Fibroblast of lung (primary cell): ENCODE results near the gene KLRF2. TPM values are rescaled to one million over a fixed set of nuclear protein-coding genes. Genes with fewer than 3 reads are reported as not detected.

Experiments
- DNase-seq, 2 donors: peaks; one replicate each; pipeline versions ENCODE4 v3.0.0 to v3.0.0-alpha.2; 2010; ENCODE audit warnings: low read depth in 2 of 2
- H2AFZ ChIP-seq: 2 replicates; pipeline ENCODE4 v1.5.1; 2012; ENCODE audit warnings: low read length, control low read depth, inconsistent platforms
- H3K27ac ChIP-seq: 2 replicates; pipeline ENCODE4 v1.5.1; 2011; ENCODE audit warnings: low read length, control low read depth; ENCODE audit not compliant: insufficient read depth
- H3K27me3 ChIP-seq: 2 replicates; pipeline ENCODE4 v1.5.1; 2011; ENCODE audit warnings: mild to moderate bottlenecking, low read length; ENCODE audit not compliant: control insufficient read depth, insufficient read depth
- H3K36me3 ChIP-seq: 2 replicates; pipeline ENCODE4 v1.5.1; 2011; ENCODE audit warnings: low read length; ENCODE audit not compliant: control insufficient read depth, insufficient read depth
- H3K4me1 ChIP-seq: 2 replicates; pipeline ENCODE4 v1.5.1; 2011; ENCODE audit warnings: low read length; ENCODE audit not compliant: control insufficient read depth, insufficient read depth; ENCODE audit errors: extremely low read depth
- H3K4me2 ChIP-seq: 2 replicates; pipeline ENCODE4 v1.5.1; 2011; ENCODE audit warnings: low read length, control low read depth; ENCODE audit not compliant: insufficient read depth; ENCODE audit errors: extremely low read depth
- H3K4me3 ChIP-seq, 4 experiments: fragments of 200-600 bp in 1 of 4; sonication (generic) in 1 of 4; replicated peaks in 1 of 4; 2 replicates each; pipeline ENCODE4 v1.5.1; 2011 to 2016; ENCODE audit warnings: low read length in 4 of 4, low read depth in 3 of 4, mild to moderate bottlenecking in 3 of 4, control low read depth in 2 of 4, inconsistent platforms in 1 of 4, mixed read lengths in 1 of 4; ENCODE audit not compliant: insufficient read depth in 1 of 4; ENCODE audit errors: control extremely low read depth in 1 of 4
- H3K79me2 ChIP-seq: 2 replicates; pipeline ENCODE4 v1.5.1; 2012; ENCODE audit warnings: mild to moderate bottlenecking, low read length, inconsistent platforms; ENCODE audit not compliant: control insufficient read depth, insufficient read depth
- H3K9ac ChIP-seq: 2 replicates; pipeline ENCODE4 v1.5.1; 2011; ENCODE audit warnings: mild to moderate bottlenecking, low read length, control low read depth; ENCODE audit not compliant: insufficient read depth
- H3K9me3 ChIP-seq: 2 replicates; pipeline ENCODE4 v1.5.1; 2012; ENCODE audit warnings: low read depth, low read length; ENCODE audit not compliant: control insufficient read depth, insufficient read depth
- H4K20me1 ChIP-seq: 2 replicates; pipeline ENCODE4 v1.5.1; 2011; ENCODE audit warnings: low read length; ENCODE audit not compliant: control insufficient read depth, insufficient read depth; ENCODE audit errors: extremely low read depth
- EZH2 ChIP-seq: IDR thresholded peaks from 2 replicates; pipeline ENCODE4 v1.5.1; 2012; ENCODE audit warnings: low read length, control low read depth, mild to moderate bottlenecking; ENCODE audit errors: missing control alignments
- polyA plus RNA-seq, 2 donors: library from polyadenylated mRNA; depleted of rRNA in 1 of 2; stranded (reverse) in 1 of 2; unstranded in 1 of 2; fragments of >200 nt; gene quantifications; 2 replicates each; pipeline ENCODE4 v1.2.1, GENCODE V29; 2011 to 2012; ENCODE audit warnings: missing spikeins in 1 of 2
- total RNA-seq: library from RNA; depleted of rRNA; stranded (reverse); fragments of >200 nt; gene quantifications from 2 replicates; pipeline ENCODE4 v1.2.1, GENCODE V29; 2014
- TF ChIP-seq, protein P1 (sequence below), 2 donors: IDR thresholded peaks in 1 of 2; conservative IDR thresholded peaks in 1 of 2; 1 replicate in 1 of 2; 2 replicates in 1 of 2; pipeline ENCODE4 v1.5.1; 2011 to 2012; ENCODE audit warnings: low read length in 2 of 2, control low read depth in 1 of 2, inconsistent platforms in 1 of 2, low read depth in 1 of 2, mild to moderate bottlenecking in 1 of 2

Gene KLRF2
- total and polyA plus RNA-seq, 2 donors (not counting 1 experiment from before 2014, with no cell fraction given), result not detected

DNA sequence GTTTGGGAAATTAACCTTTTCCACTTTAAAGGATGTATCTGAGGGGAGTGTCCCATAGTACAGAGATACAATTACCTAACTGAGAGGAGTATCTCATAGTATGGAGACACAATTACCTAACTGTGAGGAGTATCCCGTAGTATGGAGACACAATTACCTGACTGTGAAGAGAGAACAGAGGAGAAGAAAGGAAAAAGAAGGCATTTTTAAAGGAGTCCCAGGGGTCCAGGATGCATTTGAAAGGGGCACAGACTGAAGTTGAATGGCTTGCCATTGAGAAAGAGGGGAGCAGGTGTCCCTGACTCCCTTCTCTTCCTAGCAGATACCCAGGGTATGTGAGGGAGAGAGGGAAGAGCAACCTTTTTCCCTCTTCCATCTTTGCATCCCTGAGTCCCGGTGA is 17.9 kb downstream of the KLRF2 start:
- Histone ChIP-seq H3K4me2 (no peak overlapping the region), H4K20me1 (no peaks in the 10 kb centered on the region), H3K4me1 (no peaks in the 10 kb centered on the region), H3K27ac (no peak overlapping the region), H3K4me3 (no peak overlapping the region), H2AFZ (no peak overlapping the region), H3K36me3 (no peaks in the 10 kb centered on the region), H3K27me3 (no peaks in the 10 kb centered on the region), H3K79me2 (no peaks in the 10 kb centered on the region), H3K9ac (no peak overlapping the region), H3K9me3 (no peaks in the 10 kb centered on the region)
- TF ChIP-seq, protein P1, sequence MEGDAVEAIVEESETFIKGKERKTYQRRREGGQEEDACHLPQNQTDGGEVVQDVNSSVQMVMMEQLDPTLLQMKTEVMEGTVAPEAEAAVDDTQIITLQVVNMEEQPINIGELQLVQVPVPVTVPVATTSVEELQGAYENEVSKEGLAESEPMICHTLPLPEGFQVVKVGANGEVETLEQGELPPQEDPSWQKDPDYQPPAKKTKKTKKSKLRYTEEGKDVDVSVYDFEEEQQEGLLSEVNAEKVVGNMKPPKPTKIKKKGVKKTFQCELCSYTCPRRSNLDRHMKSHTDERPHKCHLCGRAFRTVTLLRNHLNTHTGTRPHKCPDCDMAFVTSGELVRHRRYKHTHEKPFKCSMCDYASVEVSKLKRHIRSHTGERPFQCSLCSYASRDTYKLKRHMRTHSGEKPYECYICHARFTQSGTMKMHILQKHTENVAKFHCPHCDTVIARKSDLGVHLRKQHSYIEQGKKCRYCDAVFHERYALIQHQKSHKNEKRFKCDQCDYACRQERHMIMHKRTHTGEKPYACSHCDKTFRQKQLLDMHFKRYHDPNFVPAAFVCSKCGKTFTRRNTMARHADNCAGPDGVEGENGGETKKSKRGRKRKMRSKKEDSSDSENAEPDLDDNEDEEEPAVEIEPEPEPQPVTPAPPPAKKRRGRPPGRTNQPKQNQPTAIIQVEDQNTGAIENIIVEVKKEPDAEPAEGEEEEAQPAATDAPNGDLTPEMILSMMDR (conservative IDR thresholded peaks at IDR 0.05 in 1 of 2, IDR thresholded peaks at IDR 0.05 in 1 of 2; ENCODE audit: low read depth in 1 of 2, low read length in 2 of 2), result no peak
- TF ChIP-seq EZH2, result no peak
- no peak for DNase-seq

DNA sequence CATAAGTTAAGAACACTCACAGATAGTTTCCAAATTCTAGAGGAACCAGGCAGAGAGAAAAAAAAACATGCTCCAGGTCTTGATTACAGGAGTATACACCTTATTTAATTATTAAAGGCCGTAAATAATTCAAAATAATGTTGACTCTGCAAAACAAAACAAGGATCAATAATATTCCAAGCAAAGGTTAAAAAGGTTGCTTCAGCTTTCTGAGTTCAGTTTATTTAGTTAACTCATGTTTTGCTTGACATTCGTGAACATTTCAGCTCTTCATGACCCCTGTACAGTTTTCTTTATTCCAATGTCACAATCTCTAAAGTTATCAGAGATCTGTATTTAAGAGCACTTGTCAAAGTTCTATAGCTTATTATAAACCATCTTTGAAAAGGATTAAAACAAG is 19.6 kb downstream of the KLRF2 start:
- no peaks in the 10 kb centered on the region for H3K79me2 ChIP-seq
- no peaks in the 10 kb centered on the region for H3K4me1 ChIP-seq
- H3K27ac ChIP-seq, result no peak overlapping the region
- no peak overlapping the region for H2AFZ ChIP-seq
- H3K4me3 ChIP-seq, result no peak overlapping the region
- H3K27me3 ChIP-seq, result no peaks in the 10 kb centered on the region
- H3K36me3 ChIP-seq, result no peaks in the 10 kb centered on the region
- no peaks in the 10 kb centered on the region for H3K9me3 ChIP-seq
- DNase-seq, result no peak
- H4K20me1 ChIP-seq, result no peaks in the 10 kb centered on the region
- no peak overlapping the region for H3K9ac ChIP-seq
- H3K4me2 ChIP-seq, result no peak overlapping the region
- no peak for TF ChIP-seq EZH2
- TF ChIP-seq, protein P1 (conservative IDR thresholded peaks at IDR 0.05 in 1 of 2, IDR thresholded peaks at IDR 0.05 in 1 of 2; ENCODE audit: low read depth in 1 of 2, low read length in 2 of 2), result no peak

DNA sequence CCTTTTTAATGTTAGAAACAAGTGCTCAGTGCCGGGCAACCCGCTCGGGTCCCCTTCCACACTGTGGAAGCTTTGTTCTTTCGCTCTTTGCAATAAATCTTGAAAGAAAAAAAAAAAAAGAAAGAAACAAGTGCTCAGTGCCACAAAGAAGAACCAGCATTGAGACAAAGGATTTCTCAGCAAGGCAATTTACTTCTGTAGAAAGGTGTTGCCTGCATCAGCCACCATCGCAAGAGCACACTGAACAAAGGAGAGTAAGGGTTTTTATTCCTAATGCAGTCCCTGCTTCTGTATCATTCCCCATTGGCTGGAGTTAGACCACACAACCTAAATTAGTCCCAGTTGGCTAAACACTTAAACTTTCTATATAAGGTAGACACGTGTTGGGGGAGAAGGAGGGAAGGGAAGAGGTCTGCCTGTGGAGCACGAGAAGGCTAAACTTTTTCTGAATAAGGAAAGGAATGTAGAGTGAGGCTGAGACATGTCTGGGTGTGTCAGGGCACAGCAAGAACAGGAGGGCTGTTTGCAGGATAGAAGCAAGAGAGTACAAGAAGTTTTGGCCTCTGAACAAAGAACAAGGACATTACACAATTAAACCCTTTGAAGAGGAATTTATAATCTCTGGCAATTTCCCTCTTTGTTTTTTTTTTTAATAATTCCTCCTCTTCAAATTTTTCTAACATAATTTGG is 21.4 kb downstream of the KLRF2 start:
- Histone ChIP-seq H3K9ac (no peak overlapping the region), H3K36me3 (no peaks in the 10 kb centered on the region), H3K27me3 (no peaks in the 10 kb centered on the region), H3K4me3 (no peak overlapping the region), H4K20me1 (no peaks in the 10 kb centered on the region), H3K27ac (no peak overlapping the region), H3K4me2 (no peak overlapping the region), H3K9me3 (no peaks in the 10 kb centered on the region), H3K4me1 (no peaks in the 10 kb centered on the region), H2AFZ (no peak overlapping the region), H3K79me2 (no peaks in the 10 kb centered on the region)
- no peak for DNase-seq
- TF ChIP-seq, protein P1 (conservative IDR thresholded peaks at IDR 0.05 in 1 of 2, IDR thresholded peaks at IDR 0.05 in 1 of 2; ENCODE audit: low read depth in 1 of 2, low read length in 2 of 2), result no peak
- TF ChIP-seq EZH2, result no peak
